OCI-LY3 (cell line): Measurements from ENCODE around the gene EPSTI1.

Experiments
- H2AFZ ChIP-seq: fragments of 200-600, 300-600 bp; shearing (Covaris generic); 2 replicates; pipeline ENCODE4 v1.6.0; 2014; ENCODE audit warnings: antibody characterized with exemption, low read depth, low read length
- H3K27ac ChIP-seq: fragments of 200-600, 300-600 bp; sonication (generic); 2 replicates; pipeline ENCODE4 v1.5.1; 2014; ENCODE audit warnings: mild to moderate bottlenecking, low read length, moderate library complexity, mixed read lengths
- H3K27me3 ChIP-seq: fragments of 200-600, 300-600 bp; sonication (generic); 2 replicates; pipeline ENCODE4 v1.6.1; 2014; ENCODE audit warnings: low read depth, low read length, mixed read lengths
- H3K36me3 ChIP-seq: fragments of 200-600, 300-600 bp; sonication (generic); replicated peaks from 2 replicates; pipeline ENCODE3; 2014; ENCODE audit warnings: low read depth, low read length, mixed read lengths
- H3K4me1 ChIP-seq: fragments of 300-600, 200-600 bp; sonication (generic); 2 replicates; pipeline ENCODE4 v1.6.1; 2014; ENCODE audit warnings: low read length, mixed read lengths
- H3K4me2 ChIP-seq: fragments of 200-600, 300-600 bp; sonication (generic); 2 replicates; pipeline ENCODE4 v1.6.1; 2014; ENCODE audit warnings: low read length, mixed read lengths
- H3K4me3 ChIP-seq: fragments of 300-600, 200-600 bp; sonication (generic); 2 replicates; pipeline ENCODE4 v1.5.1; 2014; ENCODE audit warnings: antibody characterized with exemption, mild to moderate bottlenecking, low read length, moderate library complexity
- H3K79me2 ChIP-seq: fragments of 300-600, 200-600 bp; shearing (Covaris generic); 2 replicates; pipeline ENCODE4 v1.6.1; 2014; ENCODE audit warnings: mild to moderate bottlenecking, low read length, mixed read lengths
- H3K9ac ChIP-seq: fragments of 300-600, 200-600 bp; shearing (Covaris generic); 2 replicates; pipeline ENCODE4 v1.6.0; 2014; ENCODE audit warnings: mild to moderate bottlenecking, low read length, moderate library complexity
- H3K9me3 ChIP-seq: fragments of 200-600, 300-600 bp; shearing (Covaris generic); 2 replicates; pipeline ENCODE4 v1.6.1; 2014; ENCODE audit warnings: low read length, mixed read lengths; ENCODE audit not compliant: insufficient read depth
- H4K20me1 ChIP-seq: fragments of 200-600, 300-600 bp; sonication (generic); 2 replicates; pipeline ENCODE4 v1.6.1; 2016; ENCODE audit warnings: low read length, mixed read lengths; ENCODE audit not compliant: insufficient read depth
- CTCF ChIP-seq: fragments of 200-600, 300-600 bp; sonication (generic); IDR thresholded peaks from 2 replicates; pipeline ENCODE4 v1.5.1; 2014; ENCODE audit warnings: antibody characterized with exemption, low read length, low read depth
- EZH2phosphoT487 ChIP-seq: fragments of 200-600 bp; shearing (Covaris generic); IDR thresholded peaks from 2 replicates; pipeline ENCODE4 v1.6.1; 2018; ENCODE audit warnings: antibody characterized with exemption, mixed run types, low read depth

EPSTI1 gene

GRCh38 chr13:43020794-43021193, 28.8 kb upstream of the EPSTI1 start:
- H2AFZ ChIP-seq = no peak overlapping the region
- no peak overlapping the region for H3K4me3 ChIP-seq
- no peaks in the 10 kb centered on the region for H3K27me3 ChIP-seq
- no peaks in the 10 kb centered on the region for H3K9me3 ChIP-seq
- H4K20me1 ChIP-seq = no peaks in the 10 kb centered on the region
- peaks cover 23% of the 10 kb centered on the region for H3K79me2 ChIP-seq
- peaks cover 22% of the 10 kb centered on the region for H3K4me1 ChIP-seq
- TF ChIP-seq EZH2phosphoT487 = no peak
- TF ChIP-seq CTCF = no peak
- H3K9ac ChIP-seq = no peak overlapping the region
- H3K36me3 ChIP-seq = peaks cover 6% of the 10 kb centered on the region
- H3K27ac ChIP-seq = no peak overlapping the region
- peak overlapping the region; percentile 9; the same call in 1 of the 2 replicates for H3K4me2 ChIP-seq

DNA sequence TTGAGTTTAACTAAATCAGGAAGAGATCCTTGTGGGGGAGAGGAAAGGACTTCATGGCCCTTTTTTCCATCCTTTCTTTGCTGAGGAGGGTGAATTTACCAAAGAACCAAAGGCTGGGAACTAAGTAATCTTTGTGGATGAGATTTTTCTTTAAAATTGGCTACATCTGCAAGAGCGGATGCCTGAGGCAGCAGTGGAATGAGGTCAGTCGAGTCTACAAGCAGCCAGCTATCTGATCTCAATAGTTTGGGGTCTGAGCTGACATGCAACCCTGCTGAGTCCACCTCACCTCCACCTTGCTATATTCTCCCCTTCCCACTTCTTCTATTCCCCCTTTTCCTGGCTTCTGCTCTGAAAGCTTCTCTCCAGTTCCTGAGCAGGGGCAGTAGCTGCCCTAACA, 27.8 kb upstream of the EPSTI1 start:
- H3K9me3 ChIP-seq = no peaks in the 10 kb centered on the region
- H3K9ac ChIP-seq = no peak overlapping the region
- no peaks in the 10 kb centered on the region for H3K36me3 ChIP-seq
- H3K4me3 ChIP-seq = no peak overlapping the region
- H4K20me1 ChIP-seq = no peaks in the 10 kb centered on the region
- no peak overlapping the region for H2AFZ ChIP-seq
- H3K79me2 ChIP-seq = peaks cover 14% of the 10 kb centered on the region
- peaks cover 23% of the 10 kb centered on the region for H3K4me1 ChIP-seq
- TF ChIP-seq CTCF = no peak
- no peak for TF ChIP-seq EZH2phosphoT487
- no peaks in the 10 kb centered on the region for H3K27me3 ChIP-seq
- H3K27ac ChIP-seq = no peak overlapping the region
- no peak overlapping the region for H3K4me2 ChIP-seq

DNA sequence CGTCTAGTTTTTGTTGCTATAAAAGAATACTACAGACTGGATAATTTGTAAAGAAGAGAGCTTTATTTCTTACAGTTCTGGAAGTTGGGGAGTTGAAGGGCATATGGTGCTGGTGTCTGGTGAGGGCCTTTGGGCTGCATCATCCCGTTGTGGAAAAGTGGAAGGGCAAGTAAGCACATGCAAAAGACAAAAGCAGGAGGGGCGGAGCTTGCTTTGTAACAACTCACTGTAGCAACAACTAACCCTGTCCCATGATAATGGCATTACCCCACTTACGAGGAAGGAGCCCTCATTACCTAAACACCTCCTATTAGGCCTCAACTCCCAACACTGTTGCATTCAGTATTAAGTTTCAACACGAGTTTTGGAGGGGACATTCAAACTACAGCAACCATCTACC, 24.2 kb upstream of the EPSTI1 start:
- no peak overlapping the region for H3K4me3 ChIP-seq
- no peak overlapping the region for H3K9ac ChIP-seq
- no peaks in the 10 kb centered on the region for H3K9me3 ChIP-seq
- no peaks in the 10 kb centered on the region for H4K20me1 ChIP-seq
- no peak overlapping the region for H2AFZ ChIP-seq
- no peak overlapping the region for H3K4me2 ChIP-seq
- H3K27me3 ChIP-seq = no peaks in the 10 kb centered on the region
- no peak overlapping the region for H3K27ac ChIP-seq
- H3K4me1 ChIP-seq = peaks cover 22% of the 10 kb centered on the region
- no peaks in the 10 kb centered on the region for H3K36me3 ChIP-seq
- H3K79me2 ChIP-seq = no peaks in the 10 kb centered on the region
- no peak for TF ChIP-seq EZH2phosphoT487
- no peak for TF ChIP-seq CTCF

- no peaks in the 10 kb centered on the region for H3K27me3 ChIP-seq
- no peaks in the 10 kb centered on the region for H4K20me1 ChIP-seq
- H3K36me3 ChIP-seq = no peaks in the 10 kb centered on the region
- peaks cover 16% of the 10 kb centered on the region for H3K4me1 ChIP-seq
- no peak overlapping the region for H3K9ac ChIP-seq
- H2AFZ ChIP-seq = no peak overlapping the region
- H3K9me3 ChIP-seq = no peaks in the 10 kb centered on the region
- no peak overlapping the region for H3K4me2 ChIP-seq
- no peak for TF ChIP-seq CTCF
- TF ChIP-seq EZH2phosphoT487 = no peak
- no peak overlapping the region for H3K4me3 ChIP-seq
- H3K27ac ChIP-seq = no peak overlapping the region
- no peaks in the 10 kb centered on the region for H3K79me2 ChIP-seq
These were observed 22.1 kb upstream of the EPSTI1 start for GRCh38 chr13:43014162-43014561.
